Measurements from ENCODE around the gene RSPRY1.

- TF ChIP-seq CTCF (IDR thresholded peaks at IDR 0.05) (no peak), POLR2A (IDR thresholded peaks at IDR 0.05) (no peak)
Measured at GRCh38 chr16:57192720-57193486, 6.8 kb downstream of the RSPRY1 start.

All from uterus (tissue), 2 donors.